ENCODE measurements around the gene PARG. TPM values are rescaled to one million over a fixed set of nuclear protein-coding genes. Genes with fewer than 3 reads are reported as not detected.
"Not testable (repeated sequence)": the region's sequence is repeated elsewhere in the genome, so short reads cannot be mapped to it uniquely, and the experiment has no call there.

PARG gene
- total RNA-seq, 2 donors from 2014 or later = 22.9 to 28.2 TPM

DNA sequence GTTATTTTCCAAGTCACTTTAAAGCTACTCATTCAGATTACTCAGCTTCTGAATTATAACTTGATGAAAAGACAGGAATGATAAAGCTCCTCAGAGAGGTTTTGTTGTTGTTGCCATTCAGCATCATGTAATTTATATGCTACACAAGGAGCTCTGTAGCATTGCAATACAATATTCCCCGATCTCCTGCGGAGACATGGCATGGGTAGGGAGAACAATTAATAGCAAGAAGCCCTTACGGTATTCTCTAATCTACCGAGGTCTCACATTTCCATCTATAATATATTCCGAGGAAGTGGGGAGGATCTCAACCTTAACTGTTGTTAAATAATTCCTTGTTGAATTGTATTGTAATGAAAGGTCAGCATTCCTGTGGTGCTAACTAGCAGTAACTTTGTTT lies 81.9 kb downstream of the PARG start:
- not testable (repeated sequence) for ATAC-seq (replicated peaks); H3K27me3 Mint-ChIP-seq; H3K27ac Mint-ChIP-seq; H3K4me1 Mint-ChIP-seq; H3K9me3 Mint-ChIP-seq; H3K4me3 Mint-ChIP-seq
- H3K36me3 Mint-ChIP-seq (ENCODE audit: low read depth) = peaks cover 11% of the 10 kb centered on the region

- H3K4me3 Mint-ChIP-seq; H3K27ac Mint-ChIP-seq; H3K4me1 Mint-ChIP-seq; ATAC-seq (replicated peaks); H3K9me3 Mint-ChIP-seq; H3K27me3 Mint-ChIP-seq: not testable (repeated sequence)
- H3K36me3 Mint-ChIP-seq (ENCODE audit: low read depth) = peaks cover 11% of the 10 kb centered on the region
Observed at GRCh38 chr10:49858697-49859382, 83.0 kb downstream of the PARG start.

- H3K9me3 Mint-ChIP-seq; H3K4me3 Mint-ChIP-seq; ATAC-seq (replicated peaks); H3K27ac Mint-ChIP-seq; H3K4me1 Mint-ChIP-seq; H3K27me3 Mint-ChIP-seq; H3K36me3 Mint-ChIP-seq (ENCODE audit: low read depth): not testable (repeated sequence)
Observed at GRCh38 chr10:49849520-49849919, 92.3 kb downstream of the PARG start.

DNA sequence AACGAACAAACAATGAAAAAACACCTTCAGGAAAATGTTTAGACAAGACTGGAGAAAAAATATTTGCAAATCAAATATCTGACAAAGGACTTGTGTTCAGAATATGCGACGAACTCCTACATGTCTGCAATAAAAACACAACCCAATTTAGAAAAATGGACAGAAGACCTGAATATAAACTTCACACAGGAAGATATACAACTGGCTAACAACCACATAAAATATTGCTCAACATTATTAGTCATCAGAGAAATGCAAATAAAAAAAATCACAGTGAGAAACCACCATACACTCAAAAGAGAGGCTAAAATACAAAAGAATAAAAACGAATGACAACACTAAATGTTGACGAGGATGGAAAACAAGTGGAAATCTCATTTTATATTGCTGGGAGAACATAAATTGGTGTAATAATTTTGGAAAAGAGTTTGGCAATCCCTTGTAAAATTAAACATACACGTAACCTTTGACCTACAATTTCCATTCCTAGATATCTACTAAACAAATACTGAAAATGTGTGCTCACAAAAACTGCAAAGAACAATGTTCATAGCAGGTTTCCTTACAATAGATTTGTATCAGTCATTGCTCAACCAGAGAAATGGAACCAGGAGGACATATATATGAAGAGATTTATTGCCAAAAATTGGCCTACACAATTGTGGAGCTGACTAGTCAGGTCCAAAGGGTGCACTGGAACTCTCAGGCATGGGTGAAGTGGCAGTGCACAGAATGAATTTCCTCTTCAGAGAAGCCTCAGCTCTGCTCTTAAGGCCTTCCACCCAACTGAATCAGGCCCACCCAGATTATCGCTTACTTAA lies 96.8 kb downstream of the PARG start:
- ATAC-seq (replicated peaks) = no peak
- no peaks in the 10 kb centered on the region for H3K9me3 Mint-ChIP-seq
- H3K27ac Mint-ChIP-seq = no peak overlapping the region

DNA sequence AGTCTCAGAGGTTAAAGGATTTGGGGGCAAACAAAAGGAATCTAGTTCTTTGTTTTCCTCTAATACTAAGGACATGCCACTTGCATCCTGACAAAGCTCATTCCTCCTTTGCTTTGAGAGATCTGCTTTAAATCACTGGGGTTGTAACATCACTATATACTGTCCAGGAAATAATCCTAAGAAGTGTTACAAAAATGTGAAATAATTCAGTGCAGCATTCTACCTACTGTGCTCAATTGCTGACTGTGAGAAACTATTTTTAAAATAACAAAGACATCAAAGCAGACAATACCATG lies 99.5 kb downstream of the PARG start:
- not testable (repeated sequence) for ATAC-seq (replicated peaks); H3K27ac Mint-ChIP-seq; H3K4me1 Mint-ChIP-seq; H3K4me3 Mint-ChIP-seq; H3K9me3 Mint-ChIP-seq; H3K27me3 Mint-ChIP-seq
- peaks cover 81% of the 10 kb centered on the region for H3K36me3 Mint-ChIP-seq (ENCODE audit: low read depth)

More for the DNA sequence above, 96.8 kb downstream of the PARG start:
- Mint-ChIP-seq H3K36me3 (ENCODE audit: low read depth) (peaks cover 54% of the 10 kb centered on the region), H3K4me1 (no peaks in the 10 kb centered on the region), H3K4me3 (no peak overlapping the region), H3K27me3 (no peaks in the 10 kb centered on the region)

DNA sequence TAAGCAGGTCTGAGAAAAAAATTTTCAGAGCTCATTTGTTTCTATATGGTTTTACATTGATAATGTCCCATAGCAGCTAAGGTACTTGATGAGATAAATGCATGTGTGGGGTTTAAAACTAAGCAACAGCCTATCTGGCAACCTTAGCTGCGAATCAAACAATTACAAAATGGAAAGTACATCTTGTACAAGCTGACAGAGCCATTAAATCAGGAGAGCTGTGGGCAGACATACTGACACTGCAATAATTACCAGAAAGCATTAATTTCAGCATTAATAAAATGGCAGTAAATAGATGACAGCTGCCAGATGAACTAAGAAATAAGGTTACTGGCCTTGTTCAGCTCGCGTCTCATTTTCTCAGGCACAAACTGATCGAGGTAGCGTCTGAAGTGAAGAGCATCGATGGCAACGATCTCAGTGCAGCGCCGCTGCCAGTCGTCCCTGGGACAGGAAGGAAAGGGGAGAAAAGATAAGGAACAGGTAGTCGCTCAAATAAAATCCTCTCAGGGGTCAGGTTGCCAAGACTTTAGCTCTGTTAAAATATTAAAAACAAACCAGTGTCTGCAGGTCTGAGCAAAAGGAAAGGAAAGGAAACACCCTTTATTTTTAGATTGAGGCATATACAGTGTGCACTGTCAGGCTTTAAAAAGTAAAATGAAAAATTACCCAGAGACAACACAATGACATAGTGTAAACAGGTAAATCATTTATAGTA lies 100.1 kb downstream of the PARG start:
- H3K9me3 Mint-ChIP-seq = no peaks in the 10 kb centered on the region
- peaks cover 86% of the 10 kb centered on the region for H3K36me3 Mint-ChIP-seq (ENCODE audit: low read depth)
- no peak overlapping the region for H3K4me3 Mint-ChIP-seq
- no peaks in the 10 kb centered on the region for H3K4me1 Mint-ChIP-seq
- no peak overlapping the region for H3K27ac Mint-ChIP-seq
- ATAC-seq (replicated peaks) = no peak
- H3K27me3 Mint-ChIP-seq = no peaks in the 10 kb centered on the region

GRCh38 chr10:49837685-49838084 lies 104.1 kb downstream of the PARG start:
- H3K36me3 Mint-ChIP-seq (ENCODE audit: low read depth) = peaks cover 83% of the 10 kb centered on the region
- no peak overlapping the region for H3K27ac Mint-ChIP-seq
- H3K4me1 Mint-ChIP-seq = no peaks in the 10 kb centered on the region
- no peak overlapping the region for H3K4me3 Mint-ChIP-seq
- no peaks in the 10 kb centered on the region for H3K9me3 Mint-ChIP-seq
- H3K27me3 Mint-ChIP-seq = no peaks in the 10 kb centered on the region
- no peak for ATAC-seq (replicated peaks)

DNA sequence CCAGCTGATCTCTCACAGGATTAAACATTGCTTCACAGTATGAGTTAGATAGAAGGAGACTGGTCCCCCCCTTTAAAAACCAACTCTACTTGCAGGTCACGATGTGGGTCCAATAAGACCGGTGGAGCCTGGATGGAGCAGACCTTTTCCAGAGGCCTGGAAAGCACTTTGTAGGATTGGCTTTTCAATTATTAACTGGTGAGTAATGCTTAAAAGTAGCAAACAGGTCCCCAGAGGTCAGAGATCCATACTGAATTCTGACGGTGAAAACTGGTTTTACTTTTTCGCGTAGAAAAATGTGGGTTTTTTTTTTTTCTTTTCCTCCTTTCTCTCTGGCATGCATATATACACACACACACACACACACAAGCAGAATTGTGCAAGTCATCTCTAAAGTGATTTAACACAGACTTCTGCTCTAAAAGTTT lies 104.8 kb downstream of the PARG start:
- Mint-ChIP-seq H3K4me3 (no peak overlapping the region), H3K36me3 (ENCODE audit: low read depth) (peaks cover 83% of the 10 kb centered on the region), H3K27me3 (no peaks in the 10 kb centered on the region), H3K4me1 (no peaks in the 10 kb centered on the region), H3K27ac (no peak overlapping the region), H3K9me3 (no peaks in the 10 kb centered on the region)
- ATAC-seq (replicated peaks) = no peak

- Mint-ChIP-seq H3K9me3 (no peaks in the 10 kb centered on the region), H3K4me1 (no peaks in the 10 kb centered on the region)
Observed at GRCh38 chr10:49834976-49835375, 106.9 kb downstream of the PARG start.

GRCh38 chr10:49834201-49834600 lies 107.6 kb downstream of the PARG start:
- H3K4me1 Mint-ChIP-seq = no peaks in the 10 kb centered on the region
- no peaks in the 10 kb centered on the region for H3K9me3 Mint-ChIP-seq
- H3K27ac Mint-ChIP-seq = peak overlapping the region; percentile 25
- peaks cover 82% of the 10 kb centered on the region for H3K36me3 Mint-ChIP-seq (ENCODE audit: low read depth)
- no peaks in the 10 kb centered on the region for H3K27me3 Mint-ChIP-seq
- H3K4me3 Mint-ChIP-seq = no peak overlapping the region
- ATAC-seq (replicated peaks) = no peak

More at GRCh38 chr10:49834976-49835375, 106.9 kb downstream of the PARG start:
- no peak overlapping the region for H3K27ac Mint-ChIP-seq
- ATAC-seq (replicated peaks) = no peak
- H3K36me3 Mint-ChIP-seq (ENCODE audit: low read depth) = peaks cover 83% of the 10 kb centered on the region
- no peaks in the 10 kb centered on the region for H3K27me3 Mint-ChIP-seq
- no peak overlapping the region for H3K4me3 Mint-ChIP-seq

DNA sequence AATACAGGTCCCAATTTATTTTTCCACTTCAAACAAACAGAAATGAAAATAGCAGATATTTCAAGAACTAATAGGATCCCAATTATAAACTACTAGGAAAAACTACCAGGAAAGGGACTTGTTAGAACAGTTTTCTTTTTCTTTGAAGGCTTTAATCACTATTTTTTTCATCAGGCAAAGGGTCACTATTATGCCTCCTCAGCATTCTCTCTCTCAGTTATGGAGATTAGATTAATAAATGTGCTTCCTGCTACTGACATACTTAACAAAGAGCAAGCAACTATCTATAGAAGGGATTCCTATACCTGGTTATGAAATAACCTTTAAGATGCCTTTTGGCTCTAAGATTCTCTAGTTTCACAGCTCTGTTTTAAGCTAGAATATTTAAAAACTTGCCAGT lies 108.7 kb downstream of the PARG start:
- Mint-ChIP-seq H3K4me1 (no peaks in the 10 kb centered on the region), H3K27me3 (no peaks in the 10 kb centered on the region), H3K9me3 (no peaks in the 10 kb centered on the region), H3K27ac (no peak overlapping the region), H3K36me3 (ENCODE audit: low read depth) (peaks cover 73% of the 10 kb centered on the region), H3K4me3 (no peak overlapping the region)
- no peak for ATAC-seq (replicated peaks)

GRCh38 chr10:49831352-49832035 lies 110.3 kb downstream of the PARG start:
- Mint-ChIP-seq H3K9me3 (no peaks in the 10 kb centered on the region), H3K4me1 (no peaks in the 10 kb centered on the region), H3K27ac (no peak overlapping the region), H3K36me3 (ENCODE audit: low read depth) (peaks cover 73% of the 10 kb centered on the region), H3K4me3 (no peak overlapping the region), H3K27me3 (no peaks in the 10 kb centered on the region)
- no peak for ATAC-seq (replicated peaks)

DNA sequence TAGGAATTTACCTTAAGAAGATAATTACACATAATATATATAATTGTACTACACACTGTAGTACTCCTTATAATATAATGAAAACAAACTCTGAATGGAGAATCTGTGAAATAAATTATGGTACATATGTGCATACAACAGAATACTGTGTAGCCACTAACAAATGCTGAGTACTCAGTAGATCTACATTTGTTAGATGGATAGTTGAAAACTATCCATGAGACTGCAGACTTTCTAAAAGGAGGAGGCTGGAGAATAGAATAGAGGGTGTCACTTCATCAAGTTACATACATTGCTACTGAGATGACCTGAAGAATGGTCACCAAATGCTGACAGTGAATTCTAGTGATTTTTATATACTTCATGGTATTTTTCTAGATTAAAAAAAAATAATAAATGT lies 111.0 kb downstream of the PARG start:
- no peak for ATAC-seq (replicated peaks)
- H3K27me3 Mint-ChIP-seq = no peaks in the 10 kb centered on the region
- H3K9me3 Mint-ChIP-seq = no peaks in the 10 kb centered on the region
- peaks cover 79% of the 10 kb centered on the region for H3K36me3 Mint-ChIP-seq (ENCODE audit: low read depth)
- H3K4me1 Mint-ChIP-seq = no peaks in the 10 kb centered on the region
- no peak overlapping the region for H3K4me3 Mint-ChIP-seq
- H3K27ac Mint-ChIP-seq = no peak overlapping the region

DNA sequence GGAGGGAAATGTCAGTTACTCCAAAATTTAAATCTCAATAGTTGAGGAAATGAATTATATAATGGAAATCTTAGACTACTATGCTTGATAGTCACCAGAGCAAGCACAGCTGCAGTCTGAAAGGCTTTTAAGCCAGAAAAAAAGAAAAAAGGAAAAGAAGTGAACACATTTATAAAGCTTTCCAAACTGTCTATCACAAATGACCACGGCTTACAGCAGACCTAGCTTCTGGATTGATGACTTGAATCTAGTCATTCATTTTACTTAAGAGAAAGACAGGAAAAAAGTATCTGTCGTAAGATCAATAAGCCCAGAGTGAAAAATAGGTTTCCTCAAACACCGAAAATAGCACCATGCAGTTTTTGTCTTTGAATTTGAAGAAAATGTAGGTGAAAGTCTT lies 111.8 kb downstream of the PARG start:
- H3K36me3 Mint-ChIP-seq (ENCODE audit: low read depth) = peaks cover 81% of the 10 kb centered on the region
- no peaks in the 10 kb centered on the region for H3K9me3 Mint-ChIP-seq
- no peak overlapping the region for H3K4me3 Mint-ChIP-seq
- H3K4me1 Mint-ChIP-seq = no peaks in the 10 kb centered on the region
- no peak overlapping the region for H3K27ac Mint-ChIP-seq
- H3K27me3 Mint-ChIP-seq = no peaks in the 10 kb centered on the region
- ATAC-seq (replicated peaks) = no peak

Measured in activated T-helper 17 cell treated with anti-CD3 and anti-CD28 coated beads, Interleukin-2, amount 50 U/mL, for 72 hours (primary cell).